ENCODE measurements around the gene MEGF9. TPM values are rescaled to one million over a fixed set of nuclear protein-coding genes. Genes with fewer than 3 reads are reported as not detected.

MEGF9 gene
- total and polyA plus RNA-seq, 4 donors: 29.0 to 61.0 (median 42.8) TPM

GRCh38 chr9:120694559-120694958 is 19.7 kb downstream of the MEGF9 start:
- Histone ChIP-seq H3K27me3 (ENCODE audit: control insufficient read depth, insufficient read depth, low read length) (no peaks in the 10 kb centered on the region), H3K36me3 (ENCODE audit: control insufficient read depth, insufficient read depth, low read length) (no peaks in the 10 kb centered on the region), H3K27ac (ENCODE audit: low read depth, low read length) (no peak overlapping the region), H3K4me1 (ENCODE audit: control insufficient read depth, insufficient read depth, low read length) (no peaks in the 10 kb centered on the region), H3K9me3 (ENCODE audit: control insufficient read depth, insufficient read depth, low read length) (no peaks in the 10 kb centered on the region), H3K4me3 (ENCODE audit: low read depth, low read length) (no peak overlapping the region)
- DNase-seq (ENCODE audit: low read depth in 4 of 6, low spot score in 6 of 6): no peak

- DNase-seq (ENCODE audit: low read depth in 4 of 6, low spot score in 6 of 6): no peak
- no peaks in the 10 kb centered on the region for H3K4me1 ChIP-seq (ENCODE audit: control insufficient read depth, insufficient read depth, low read length)
- no peak overlapping the region for H3K27ac ChIP-seq (ENCODE audit: low read depth, low read length)
- no peaks in the 10 kb centered on the region for H3K27me3 ChIP-seq (ENCODE audit: control insufficient read depth, insufficient read depth, low read length)
- no peaks in the 10 kb centered on the region for H3K9me3 ChIP-seq (ENCODE audit: control insufficient read depth, insufficient read depth, low read length)
- H3K4me3 ChIP-seq (ENCODE audit: low read depth, low read length): no peak overlapping the region
- H3K36me3 ChIP-seq (ENCODE audit: control insufficient read depth, insufficient read depth, low read length): no peaks in the 10 kb centered on the region
Measured at GRCh38 chr9:120693700-120694008, 20.6 kb downstream of the MEGF9 start.

- H3K36me3 ChIP-seq (ENCODE audit: control insufficient read depth, insufficient read depth, low read length): no peaks in the 10 kb centered on the region
- no CpG with 5 or more reads among the region's 1 CpG for WGBS (ENCODE audit: insufficient coverage)
- no peak overlapping the region for H3K27ac ChIP-seq (ENCODE audit: low read depth, low read length)
- no peaks in the 10 kb centered on the region for H3K27me3 ChIP-seq (ENCODE audit: control insufficient read depth, insufficient read depth, low read length)
- H3K4me3 ChIP-seq (ENCODE audit: low read depth, low read length): no peak overlapping the region
- DNase-seq (ENCODE audit: low read depth in 4 of 6, low spot score in 6 of 6): peak in 1 of 6 donors; percentile 16
- H3K9me3 ChIP-seq (ENCODE audit: control insufficient read depth, insufficient read depth, low read length): no peaks in the 10 kb centered on the region
- no peaks in the 10 kb centered on the region for H3K4me1 ChIP-seq (ENCODE audit: control insufficient read depth, insufficient read depth, low read length)
Measured at GRCh38 chr9:120692901-120693699, 21.2 kb downstream of the MEGF9 start.

GRCh38 chr9:120690372-120690771 is 23.9 kb downstream of the MEGF9 start:
- no peaks in the 10 kb centered on the region for H3K4me1 ChIP-seq (ENCODE audit: control insufficient read depth, insufficient read depth, low read length)
- DNase-seq (ENCODE audit: low read depth in 4 of 6, low spot score in 6 of 6): peak in 2 of 6 donors; percentile 44 to 46
- no peaks in the 10 kb centered on the region for H3K9me3 ChIP-seq (ENCODE audit: control insufficient read depth, insufficient read depth, low read length)
- H3K36me3 ChIP-seq (ENCODE audit: control insufficient read depth, insufficient read depth, low read length): no peaks in the 10 kb centered on the region
- no peak overlapping the region for H3K4me3 ChIP-seq (ENCODE audit: low read depth, low read length)
- peak overlapping the region; percentile 30 for H3K27ac ChIP-seq (ENCODE audit: low read depth, low read length)
- H3K27me3 ChIP-seq (ENCODE audit: control insufficient read depth, insufficient read depth, low read length): no peaks in the 10 kb centered on the region

GRCh38 chr9:120689860-120690259 is 24.4 kb downstream of the MEGF9 start:
- H3K27me3 ChIP-seq (ENCODE audit: control insufficient read depth, insufficient read depth, low read length): no peaks in the 10 kb centered on the region
- no peaks in the 10 kb centered on the region for H3K4me1 ChIP-seq (ENCODE audit: control insufficient read depth, insufficient read depth, low read length)
- no peak overlapping the region for H3K4me3 ChIP-seq (ENCODE audit: low read depth, low read length)
- DNase-seq (ENCODE audit: low read depth in 4 of 6, low spot score in 6 of 6): peak in 2 of 6 donors; percentile 59 to 61
- WGBS (ENCODE audit: insufficient coverage): no CpG with 5 or more reads among the region's 3 CpGs
- H3K9me3 ChIP-seq (ENCODE audit: control insufficient read depth, insufficient read depth, low read length): no peaks in the 10 kb centered on the region
- no peaks in the 10 kb centered on the region for H3K36me3 ChIP-seq (ENCODE audit: control insufficient read depth, insufficient read depth, low read length)
- H3K27ac ChIP-seq (ENCODE audit: low read depth, low read length): peak overlapping the region; percentile 30

- H3K27me3 ChIP-seq (ENCODE audit: control insufficient read depth, insufficient read depth, low read length): no peaks in the 10 kb centered on the region
Measured at GRCh38 chr9:120688758-120689157, 25.5 kb downstream of the MEGF9 start.

GRCh38 chr9:120683150-120683549 is 31.1 kb downstream of the MEGF9 start:
- no peaks in the 10 kb centered on the region for H3K36me3 ChIP-seq (ENCODE audit: control insufficient read depth, insufficient read depth, low read length)
- peaks cover 14% of the 10 kb centered on the region for H3K4me1 ChIP-seq (ENCODE audit: control insufficient read depth, insufficient read depth, low read length)
- H3K4me3 ChIP-seq (ENCODE audit: low read depth, low read length): no peak overlapping the region
- 80% methylated on average over 1 of the region's 3 CpGs for WGBS (ENCODE audit: insufficient coverage)
- H3K27ac ChIP-seq (ENCODE audit: low read depth, low read length): no peak overlapping the region
- DNase-seq (ENCODE audit: low read depth in 4 of 6, low spot score in 6 of 6): peak in 1 of 6 donors; percentile 17
- H3K9me3 ChIP-seq (ENCODE audit: control insufficient read depth, insufficient read depth, low read length): no peaks in the 10 kb centered on the region
- no peaks in the 10 kb centered on the region for H3K27me3 ChIP-seq (ENCODE audit: control insufficient read depth, insufficient read depth, low read length)

More at GRCh38 chr9:120688758-120689157, 25.5 kb downstream of the MEGF9 start:
- Histone ChIP-seq H3K36me3 (ENCODE audit: control insufficient read depth, insufficient read depth, low read length) (no peaks in the 10 kb centered on the region), H3K4me3 (ENCODE audit: low read depth, low read length) (no peak overlapping the region), H3K9me3 (ENCODE audit: control insufficient read depth, insufficient read depth, low read length) (no peaks in the 10 kb centered on the region), H3K27ac (ENCODE audit: low read depth, low read length) (no peak overlapping the region), H3K4me1 (ENCODE audit: control insufficient read depth, insufficient read depth, low read length) (no peaks in the 10 kb centered on the region)
- DNase-seq (ENCODE audit: low read depth in 4 of 6, low spot score in 6 of 6): no peak
- no CpG with 5 or more reads among the region's 3 CpGs for WGBS (ENCODE audit: insufficient coverage)

- DNase-seq (ENCODE audit: low read depth in 4 of 6, low spot score in 6 of 6): peak in 1 of 6 donors; percentile 29
- H3K27ac ChIP-seq (ENCODE audit: low read depth, low read length): no peak overlapping the region
- H3K4me3 ChIP-seq (ENCODE audit: low read depth, low read length): no peak overlapping the region
- H3K4me1 ChIP-seq (ENCODE audit: control insufficient read depth, insufficient read depth, low read length): peaks cover 14% of the 10 kb centered on the region
- no peaks in the 10 kb centered on the region for H3K27me3 ChIP-seq (ENCODE audit: control insufficient read depth, insufficient read depth, low read length)
- no peaks in the 10 kb centered on the region for H3K36me3 ChIP-seq (ENCODE audit: control insufficient read depth, insufficient read depth, low read length)
- WGBS (ENCODE audit: insufficient coverage): 37% methylated on average over 3 of the region's 6 CpGs
- no peaks in the 10 kb centered on the region for H3K9me3 ChIP-seq (ENCODE audit: control insufficient read depth, insufficient read depth, low read length)
Measured at GRCh38 chr9:120681121-120681520, 33.1 kb downstream of the MEGF9 start.

- peaks cover 14% of the 10 kb centered on the region for H3K4me1 ChIP-seq (ENCODE audit: control insufficient read depth, insufficient read depth, low read length)
- H3K27me3 ChIP-seq (ENCODE audit: control insufficient read depth, insufficient read depth, low read length): no peaks in the 10 kb centered on the region
- no peak overlapping the region for H3K27ac ChIP-seq (ENCODE audit: low read depth, low read length)
- no peaks in the 10 kb centered on the region for H3K36me3 ChIP-seq (ENCODE audit: control insufficient read depth, insufficient read depth, low read length)
- H3K9me3 ChIP-seq (ENCODE audit: control insufficient read depth, insufficient read depth, low read length): no peaks in the 10 kb centered on the region
- no peak overlapping the region for H3K4me3 ChIP-seq (ENCODE audit: low read depth, low read length)
- DNase-seq (ENCODE audit: low read depth in 4 of 6, low spot score in 6 of 6): no peak
- WGBS (ENCODE audit: insufficient coverage): 96% methylated on average over 3 of the region's 4 CpGs
Measured at GRCh38 chr9:120680579-120680978, 33.7 kb downstream of the MEGF9 start.

- Histone ChIP-seq H3K4me3 (ENCODE audit: low read depth, low read length) (no peak overlapping the region), H3K4me1 (ENCODE audit: control insufficient read depth, insufficient read depth, low read length) (peaks cover 14% of the 10 kb centered on the region), H3K27me3 (ENCODE audit: control insufficient read depth, insufficient read depth, low read length) (no peaks in the 10 kb centered on the region), H3K27ac (ENCODE audit: low read depth, low read length) (no peak overlapping the region), H3K36me3 (ENCODE audit: control insufficient read depth, insufficient read depth, low read length) (no peaks in the 10 kb centered on the region), H3K9me3 (ENCODE audit: control insufficient read depth, insufficient read depth, low read length) (no peaks in the 10 kb centered on the region)
- no peak for DNase-seq (ENCODE audit: low read depth in 4 of 6, low spot score in 6 of 6)
- 75% methylated on average over 3 of the region's 4 CpGs for WGBS (ENCODE audit: insufficient coverage)
Measured at GRCh38 chr9:120680161-120680560, 34.1 kb downstream of the MEGF9 start.

Measured in spinal cord (tissue), 10 donors.